ENCODE measurements around the gene AMER3.

AMER3 gene

GRCh38 chr2:130814931-130815680, 59.8 kb downstream of the AMER3 start:
- FAIRE-seq: no peak
- DNase-seq (ENCODE audit: low spot score): no peak

Data from urothelium cell line (cell line).